PC-9 (cell line): Measurements from ENCODE around the gene SRPK1.

Experiments
- EZH2 ChIP-seq: fragments of 200-600 bp; sonication (generic); IDR thresholded peaks from 2 replicates; pipeline ENCODE4 v1.8.0; 2017; ENCODE audit warnings: antibody characterized with exemption, low read depth
- TF ChIP-seq, protein P1 (sequence below): fragments of 200-600 bp; sonication (generic); conservative IDR thresholded peaks from 2 replicates; pipeline ENCODE4 v1.6.1; 2017; ENCODE audit warnings: mixed run types, antibody characterized with exemption, mild to moderate bottlenecking, moderate library complexity

DNA sequence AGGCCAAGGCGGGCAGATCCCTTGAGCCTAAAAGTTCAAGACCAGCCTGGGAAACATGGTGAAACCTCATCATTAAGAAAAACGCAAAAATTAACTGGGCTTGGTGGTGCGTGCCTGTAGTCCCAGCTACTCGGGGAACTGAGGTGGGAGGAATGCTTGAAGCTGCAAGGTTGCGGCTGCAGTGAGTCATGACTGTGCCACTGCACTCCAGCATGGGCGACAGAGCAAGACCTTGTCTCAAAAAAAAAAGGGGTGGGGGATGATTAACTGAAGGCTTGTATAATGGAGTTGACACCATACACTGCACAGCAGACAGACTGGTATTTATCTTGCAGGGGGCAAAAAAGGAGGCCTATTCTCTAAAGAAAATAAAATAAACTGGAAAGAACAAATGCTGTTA, 27.7 kb downstream of the SRPK1 start:
- TF ChIP-seq, protein P1, sequence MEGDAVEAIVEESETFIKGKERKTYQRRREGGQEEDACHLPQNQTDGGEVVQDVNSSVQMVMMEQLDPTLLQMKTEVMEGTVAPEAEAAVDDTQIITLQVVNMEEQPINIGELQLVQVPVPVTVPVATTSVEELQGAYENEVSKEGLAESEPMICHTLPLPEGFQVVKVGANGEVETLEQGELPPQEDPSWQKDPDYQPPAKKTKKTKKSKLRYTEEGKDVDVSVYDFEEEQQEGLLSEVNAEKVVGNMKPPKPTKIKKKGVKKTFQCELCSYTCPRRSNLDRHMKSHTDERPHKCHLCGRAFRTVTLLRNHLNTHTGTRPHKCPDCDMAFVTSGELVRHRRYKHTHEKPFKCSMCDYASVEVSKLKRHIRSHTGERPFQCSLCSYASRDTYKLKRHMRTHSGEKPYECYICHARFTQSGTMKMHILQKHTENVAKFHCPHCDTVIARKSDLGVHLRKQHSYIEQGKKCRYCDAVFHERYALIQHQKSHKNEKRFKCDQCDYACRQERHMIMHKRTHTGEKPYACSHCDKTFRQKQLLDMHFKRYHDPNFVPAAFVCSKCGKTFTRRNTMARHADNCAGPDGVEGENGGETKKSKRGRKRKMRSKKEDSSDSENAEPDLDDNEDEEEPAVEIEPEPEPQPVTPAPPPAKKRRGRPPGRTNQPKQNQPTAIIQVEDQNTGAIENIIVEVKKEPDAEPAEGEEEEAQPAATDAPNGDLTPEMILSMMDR, result no peak
- no peak for TF ChIP-seq EZH2
